NCI-H2227 (cell line): ENCODE results near the gene C1orf53.

Source experiments
- DNase-seq: peaks from one replicate; lab custom pipeline; 2025; ENCODE audit not compliant: unreplicated experiment; lab: John Stamatoyannopoulos, UW

The C1orf53 gene

GRCh38 chr1:197907846-197908616 is 5.6 kb downstream of the C1orf53 start:
- DNase-seq, result no peak

- peak; percentile 30 for DNase-seq
Observed at GRCh38 chr1:197908716-197909220, 6.3 kb downstream of the C1orf53 start.

GRCh38 chr1:197909384-197909783 is 7.0 kb downstream of the C1orf53 start:
- DNase-seq, result peak; percentile 27

GRCh38 chr1:197910120-197910991 is 7.9 kb downstream of the C1orf53 start:
- no peak for DNase-seq

- no peak for DNase-seq
Observed at GRCh38 chr1:197911111-197911856, 8.9 kb downstream of the C1orf53 start.

GRCh38 chr1:197911857-197912696 is 9.6 kb downstream of the C1orf53 start:
- no peak for DNase-seq

GRCh38 chr1:197912739-197913494 is 10.5 kb downstream of the C1orf53 start:
- DNase-seq, result no peak

GRCh38 chr1:197913495-197914276 is 11.3 kb downstream of the C1orf53 start:
- no peak for DNase-seq

GRCh38 chr1:197914510-197914909 is 12.1 kb downstream of the C1orf53 start:
- DNase-seq, result no peak

- peak; percentile 45 for DNase-seq
Observed at GRCh38 chr1:197915260-197915861, 12.9 kb downstream of the C1orf53 start.

GRCh38 chr1:197915862-197916499 is 13.6 kb downstream of the C1orf53 start:
- peak; percentile 90 for DNase-seq

GRCh38 chr1:197916500-197916983 is 14.1 kb downstream of the C1orf53 start:
- DNase-seq, result no peak

- DNase-seq, result peak; percentile 57
Observed at GRCh38 chr1:197917805-197918651, 15.6 kb downstream of the C1orf53 start.

- no peak for DNase-seq
Observed at GRCh38 chr1:197918807-197919345, 16.4 kb downstream of the C1orf53 start.

GRCh38 chr1:197919346-197920066 is 17.1 kb downstream of the C1orf53 start:
- DNase-seq, result no peak

GRCh38 chr1:197920067-197920396 is 17.6 kb downstream of the C1orf53 start:
- no peak for DNase-seq
